OCI-LY1 (cell line): ENCODE data around the gene ATP12A.

Source experiments
- H2AFZ ChIP-seq: fragments of 200-600 bp; sonication (generic), shearing (Covaris generic); 2 replicates; pipeline ENCODE4 v1.6.0; 2014; ENCODE audit warnings: antibody characterized with exemption, mild to moderate bottlenecking, low read length
- H3F3A ChIP-seq: fragments of 200-600 bp; sonication (generic), shearing (Covaris generic); 2 replicates; pipeline ENCODE4 v1.6.0; 2014; ENCODE audit warnings: mild to moderate bottlenecking, antibody characterized with exemption, low read length, moderate library complexity; ENCODE audit not compliant: insufficient read depth
- H3K27ac ChIP-seq: fragments of 200-600 bp; sonication (generic); 2 replicates; pipeline ENCODE4 v1.5.1; 2014; ENCODE audit warnings: low read length, mixed run types, mild to moderate bottlenecking, low read depth; ENCODE audit not compliant: poor library complexity, severe bottlenecking
- H3K27me3 ChIP-seq: fragments of 200-600 bp; sonication (generic); 2 replicates; pipeline ENCODE4 v1.6.0; 2014; ENCODE audit warnings: antibody characterized with exemption, mild to moderate bottlenecking, low read length, moderate library complexity; ENCODE audit not compliant: insufficient read depth
- H3K36me3 ChIP-seq: fragments of 200-600 bp; sonication (generic); 2 replicates; pipeline ENCODE4 v1.6.1; 2014; ENCODE audit warnings: mild to moderate bottlenecking, antibody characterized with exemption, low read length, moderate library complexity, mixed read lengths; ENCODE audit not compliant: insufficient read depth
- H3K4me1 ChIP-seq: fragments of 200-600 bp; sonication (generic); 2 replicates; pipeline ENCODE4 v1.5.1; 2014; ENCODE audit warnings: mild to moderate bottlenecking, low read length, moderate library complexity; ENCODE audit not compliant: insufficient read depth, severe bottlenecking
- H3K4me2 ChIP-seq: fragments of 200-600 bp; sonication (generic), shearing (Covaris generic); 2 replicates; pipeline ENCODE4 v1.6.1; 2014; ENCODE audit warnings: low read length
- H3K4me3 ChIP-seq: fragments of 200-600 bp; sonication (generic); 2 replicates; pipeline ENCODE4 v1.5.1; 2014; ENCODE audit warnings: low read length, low read depth, mild to moderate bottlenecking, mixed read lengths; ENCODE audit not compliant: poor library complexity, severe bottlenecking
- H3K79me2 ChIP-seq: fragments of 200-600 bp; shearing (Covaris generic); 2 replicates; pipeline ENCODE4 v1.6.1; 2016; ENCODE audit warnings: mixed run types, low read length, mixed read lengths; ENCODE audit not compliant: insufficient read depth
- H3K9ac ChIP-seq: fragments of 200-600 bp; sonication (generic), shearing (Covaris generic); 2 replicates; pipeline ENCODE4 v1.6.1; 2014; ENCODE audit warnings: mild to moderate bottlenecking, low read length, mixed read lengths
- H3K9me2 ChIP-seq: fragments of 200-600 bp; sonication (generic), shearing (Covaris generic); 2 replicates; pipeline ENCODE4 v1.6.1; 2014; ENCODE audit warnings: low read depth, mild to moderate bottlenecking, low read length, mixed read lengths
- H3K9me3 ChIP-seq: fragments of 200-600 bp; shearing (Covaris generic); 2 replicates; pipeline ENCODE4 v1.6.1; 2014; ENCODE audit warnings: low read length, mixed read lengths
- H4K20me1 ChIP-seq: fragments of 200-600 bp; sonication (generic), shearing (Covaris generic); 2 replicates; pipeline ENCODE4 v1.6.0; 2016; ENCODE audit warnings: mild to moderate bottlenecking, low read length; ENCODE audit not compliant: insufficient read depth
- EZH2 ChIP-seq: fragments of 200-600 bp; sonication (generic), shearing (Covaris generic); IDR thresholded peaks from 2 replicates; pipeline ENCODE4 v1.8.0; 2017; ENCODE audit warnings: borderline replicate concordance, mixed run types, mild to moderate bottlenecking, antibody characterized with exemption, low read length, moderate library complexity, mixed read lengths
- TF ChIP-seq, protein P1 (sequence below): fragments of 200-600 bp; sonication (generic), shearing (Covaris generic); IDR thresholded peaks from 2 replicates; pipeline ENCODE4 v1.5.1; 2017; ENCODE audit warnings: mild to moderate bottlenecking, antibody characterized with exemption, low read length, moderate library complexity, mixed read lengths

The ATP12A gene

GRCh38 chr13:24723206-24723605, 43.0 kb downstream of the ATP12A start:
- Histone ChIP-seq H3K4me1 (no peaks in the 10 kb centered on the region), H2AFZ (no peak overlapping the region), H4K20me1 (no peaks in the 10 kb centered on the region), H3F3A (no peaks in the 10 kb centered on the region), H3K79me2 (no peaks in the 10 kb centered on the region), H3K9ac (no peak overlapping the region), H3K4me3 (no peak overlapping the region), H3K9me3 (no peaks in the 10 kb centered on the region), H3K27ac (no peak overlapping the region), H3K4me2 (no peak overlapping the region), H3K27me3 (no peaks in the 10 kb centered on the region), H3K9me2 (no peaks in the 10 kb centered on the region), H3K36me3 (no peaks in the 10 kb centered on the region)
- no peak for TF ChIP-seq EZH2
- TF ChIP-seq, protein P1, sequence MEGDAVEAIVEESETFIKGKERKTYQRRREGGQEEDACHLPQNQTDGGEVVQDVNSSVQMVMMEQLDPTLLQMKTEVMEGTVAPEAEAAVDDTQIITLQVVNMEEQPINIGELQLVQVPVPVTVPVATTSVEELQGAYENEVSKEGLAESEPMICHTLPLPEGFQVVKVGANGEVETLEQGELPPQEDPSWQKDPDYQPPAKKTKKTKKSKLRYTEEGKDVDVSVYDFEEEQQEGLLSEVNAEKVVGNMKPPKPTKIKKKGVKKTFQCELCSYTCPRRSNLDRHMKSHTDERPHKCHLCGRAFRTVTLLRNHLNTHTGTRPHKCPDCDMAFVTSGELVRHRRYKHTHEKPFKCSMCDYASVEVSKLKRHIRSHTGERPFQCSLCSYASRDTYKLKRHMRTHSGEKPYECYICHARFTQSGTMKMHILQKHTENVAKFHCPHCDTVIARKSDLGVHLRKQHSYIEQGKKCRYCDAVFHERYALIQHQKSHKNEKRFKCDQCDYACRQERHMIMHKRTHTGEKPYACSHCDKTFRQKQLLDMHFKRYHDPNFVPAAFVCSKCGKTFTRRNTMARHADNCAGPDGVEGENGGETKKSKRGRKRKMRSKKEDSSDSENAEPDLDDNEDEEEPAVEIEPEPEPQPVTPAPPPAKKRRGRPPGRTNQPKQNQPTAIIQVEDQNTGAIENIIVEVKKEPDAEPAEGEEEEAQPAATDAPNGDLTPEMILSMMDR: no peak

DNA sequence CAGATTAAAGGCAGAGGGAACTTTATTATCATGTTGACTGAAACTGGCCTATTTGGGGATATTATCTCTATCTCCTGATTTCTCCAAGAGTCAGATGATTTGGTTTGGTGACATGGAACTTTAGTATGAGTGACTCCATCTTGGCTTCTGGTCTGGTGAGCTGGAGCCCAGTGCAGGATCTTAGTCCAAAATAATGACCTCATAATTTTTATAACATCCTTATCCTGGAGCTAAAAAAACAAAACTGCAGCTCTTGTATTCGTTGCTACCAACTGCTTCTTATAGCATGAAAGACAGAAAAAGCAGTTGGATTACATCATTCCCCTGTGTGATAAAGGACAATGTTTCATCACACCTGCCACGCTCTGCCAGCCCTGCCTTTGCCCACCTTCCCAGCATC, 44.5 kb downstream of the ATP12A start:
- TF ChIP-seq, protein P1: no peak
- no peak for TF ChIP-seq EZH2
- H3K27ac ChIP-seq: no peak overlapping the region
- H3F3A ChIP-seq: no peaks in the 10 kb centered on the region
- no peak overlapping the region for H3K4me3 ChIP-seq
- H3K79me2 ChIP-seq: no peaks in the 10 kb centered on the region
- no peaks in the 10 kb centered on the region for H3K36me3 ChIP-seq
- no peak overlapping the region for H2AFZ ChIP-seq
- no peak overlapping the region for H3K4me2 ChIP-seq
- no peak overlapping the region for H3K9ac ChIP-seq
- H3K27me3 ChIP-seq: no peaks in the 10 kb centered on the region
- no peaks in the 10 kb centered on the region for H3K9me3 ChIP-seq
- H3K4me1 ChIP-seq: no peaks in the 10 kb centered on the region
- no peaks in the 10 kb centered on the region for H3K9me2 ChIP-seq
- H4K20me1 ChIP-seq: no peaks in the 10 kb centered on the region

DNA sequence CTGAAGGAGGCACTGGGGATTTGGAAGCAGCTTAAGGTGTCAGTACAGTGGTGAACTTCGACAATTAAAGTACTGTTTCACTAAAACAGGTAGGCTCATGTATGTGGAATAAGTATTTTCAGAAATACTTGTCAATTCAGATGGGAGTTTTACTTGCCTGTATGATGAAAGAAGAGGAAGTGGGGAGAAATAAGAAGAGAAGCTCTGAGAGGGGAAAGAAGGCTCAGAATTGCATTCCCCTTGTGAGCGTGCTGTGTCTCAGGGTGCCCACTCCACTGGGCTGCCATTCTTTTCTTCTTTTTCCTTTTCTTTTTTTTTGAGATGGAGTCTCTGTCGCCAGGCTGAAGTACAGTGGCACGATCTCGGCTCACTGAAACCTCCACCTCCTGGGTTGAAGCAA, 45.2 kb downstream of the ATP12A start:
- no peaks in the 10 kb centered on the region for H3K4me1 ChIP-seq
- H4K20me1 ChIP-seq: no peaks in the 10 kb centered on the region
- no peak overlapping the region for H2AFZ ChIP-seq
- no peaks in the 10 kb centered on the region for H3K9me3 ChIP-seq
- H3K36me3 ChIP-seq: no peaks in the 10 kb centered on the region
- no peaks in the 10 kb centered on the region for H3F3A ChIP-seq
- H3K27me3 ChIP-seq: no peaks in the 10 kb centered on the region
- H3K9me2 ChIP-seq: no peaks in the 10 kb centered on the region
- H3K79me2 ChIP-seq: no peaks in the 10 kb centered on the region
- no peak overlapping the region for H3K4me2 ChIP-seq
- TF ChIP-seq, protein P1: no peak
- no peak for TF ChIP-seq EZH2
- H3K4me3 ChIP-seq: no peak overlapping the region
- no peak overlapping the region for H3K27ac ChIP-seq
- no peak overlapping the region for H3K9ac ChIP-seq
